Hepatocyte (in vitro differentiated cells): ENCODE results near the gene UPK3A. TPM values are rescaled to one million over a fixed set of nuclear protein-coding genes. Genes with fewer than 3 reads are reported as not detected.

Source experiments
- DNase-seq: peaks from one replicate; pipeline ENCODE4 v3.0.0-alpha.2; 2016; ENCODE audit warnings: low spot score
- H2AFZ ChIP-seq: fragments of 200-600 bp; sonication (generic); 2 replicates; pipeline ENCODE4 v1.6.0; 2016; ENCODE audit warnings: antibody characterized with exemption, mild to moderate bottlenecking
- H3K27ac ChIP-seq: fragments of 200-600 bp; sonication (generic); 2 replicates; pipeline ENCODE4 v1.5.1; 2016; ENCODE audit warnings: mild to moderate bottlenecking
- H3K27me3 ChIP-seq: fragments of 200-600 bp; sonication (generic); 2 replicates; pipeline ENCODE4 v1.6.1; 2016
- H3K36me3 ChIP-seq: fragments of 200-600 bp; sonication (generic); replicated peaks from 2 replicates; pipeline ENCODE4 v1.5.1; 2016; ENCODE audit warnings: low read depth; ENCODE audit not compliant: insufficient read depth
- H3K4me1 ChIP-seq: fragments of 200-600 bp; sonication (generic); 2 replicates; pipeline ENCODE4 v1.5.1; 2016; ENCODE audit warnings: mild to moderate bottlenecking, moderate library complexity; ENCODE audit not compliant: insufficient read depth
- H3K4me2 ChIP-seq: fragments of 200-600 bp; sonication (generic); 2 replicates; pipeline ENCODE4 v1.6.0; 2016
- H3K4me3 ChIP-seq: fragments of 200-600 bp; sonication (generic); 2 replicates; pipeline ENCODE4 v1.5.1; 2016; ENCODE audit warnings: mild to moderate bottlenecking
- H3K79me2 ChIP-seq: fragments of 200-600 bp; sonication (generic); 2 replicates; pipeline ENCODE4 v1.6.0; 2017; ENCODE audit warnings: mild to moderate bottlenecking
- H3K9me2 ChIP-seq: fragments of 200-600 bp; sonication (generic); replicated peaks from 2 replicates; pipeline ENCODE4 v1.6.0; 2017; ENCODE audit warnings: mild to moderate bottlenecking; ENCODE audit not compliant: insufficient read depth
- H3K9me3 ChIP-seq: fragments of 200-600 bp; sonication (generic); 2 replicates; pipeline ENCODE4 v1.5.1; 2016; ENCODE audit warnings: low read depth, mild to moderate bottlenecking
- H4K20me1 ChIP-seq: fragments of 200-600 bp; sonication (generic); 2 replicates; pipeline ENCODE4 v1.6.0; 2016; ENCODE audit warnings: mild to moderate bottlenecking; ENCODE audit not compliant: insufficient read depth, poor library complexity, severe bottlenecking
- EZH2 ChIP-seq: fragments of 200-600 bp; sonication (generic); IDR thresholded peaks from 2 replicates; pipeline ENCODE4 v1.6.1; 2016; ENCODE audit warnings: antibody characterized with exemption, mild to moderate bottlenecking, borderline replicate concordance
- EZH2phosphoT487 ChIP-seq: fragments of 200-600 bp; sonication (generic); IDR thresholded peaks from one replicate; pipeline ENCODE4 v1.6.1; 2018; ENCODE audit warnings: antibody characterized with exemption, mild to moderate bottlenecking, low read depth, moderate library complexity; ENCODE audit not compliant: unreplicated experiment, severe bottlenecking
- WGBS: methylation state at CpG from one replicate; pipeline ENCODE4 v1.1.6; 2016; ENCODE audit warnings: low lambda C conversion rate; ENCODE audit errors: missing lambda C conversion rate; 5-methylcytosine and 5-hydroxymethylcytosine counted together
- polyA plus RNA-seq: library from polyadenylated mRNA; unstranded; fragments of >200 nt; fragmentation: Nextera tagmentation; extraction: Ambion mirVana; gene quantifications from 2 replicates; pipeline ENCODE4 v1.2.1, GENCODE V29; 2016
- total RNA-seq: library from RNA; depleted of rRNA; stranded (reverse); fragments of >200 nt; gene quantifications from 2 replicates; pipeline ENCODE4 v1.2.3, GENCODE V29; 2014
- TF ChIP-seq, protein P1 (sequence below): fragments of 200-600 bp; sonication (generic); IDR thresholded peaks from 2 replicates; pipeline ENCODE4 v1.5.1; 2016; ENCODE audit warnings: antibody characterized with exemption, mild to moderate bottlenecking; ENCODE audit not compliant: poor library complexity

The UPK3A gene
- total and polyA plus RNA-seq, 2 experiments from 2014 or later = 14.9 to 41.8 TPM

DNA sequence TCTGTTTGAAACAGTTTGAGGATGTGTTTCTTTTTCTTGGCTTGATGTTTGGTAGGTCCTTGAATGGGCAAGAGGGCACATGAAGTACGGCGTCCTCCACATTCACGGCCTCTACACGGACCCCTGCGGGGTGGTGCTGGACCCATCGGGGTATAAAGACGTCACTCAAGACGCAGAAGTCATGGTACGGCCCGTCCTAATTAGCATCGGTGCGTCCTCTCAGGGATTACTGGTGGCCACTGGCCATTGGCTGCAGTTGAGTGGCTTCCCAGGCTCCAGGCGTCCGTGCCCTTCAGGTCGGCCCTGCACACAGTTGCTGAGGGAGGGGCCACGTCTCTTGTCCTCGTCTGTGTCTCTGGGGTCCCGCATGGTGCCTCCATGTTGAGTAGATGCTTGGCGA, 45.8 kb downstream of the UPK3A start:
- no peak overlapping the region for H3K4me2 ChIP-seq
- no peaks in the 10 kb centered on the region for H4K20me1 ChIP-seq
- WGBS = 96% methylated on average over 19 of the region's 19 CpGs
- H3K27ac ChIP-seq = no peak overlapping the region
- TF ChIP-seq EZH2 = no peak
- no peak for TF ChIP-seq EZH2phosphoT487
- TF ChIP-seq, protein P1, sequence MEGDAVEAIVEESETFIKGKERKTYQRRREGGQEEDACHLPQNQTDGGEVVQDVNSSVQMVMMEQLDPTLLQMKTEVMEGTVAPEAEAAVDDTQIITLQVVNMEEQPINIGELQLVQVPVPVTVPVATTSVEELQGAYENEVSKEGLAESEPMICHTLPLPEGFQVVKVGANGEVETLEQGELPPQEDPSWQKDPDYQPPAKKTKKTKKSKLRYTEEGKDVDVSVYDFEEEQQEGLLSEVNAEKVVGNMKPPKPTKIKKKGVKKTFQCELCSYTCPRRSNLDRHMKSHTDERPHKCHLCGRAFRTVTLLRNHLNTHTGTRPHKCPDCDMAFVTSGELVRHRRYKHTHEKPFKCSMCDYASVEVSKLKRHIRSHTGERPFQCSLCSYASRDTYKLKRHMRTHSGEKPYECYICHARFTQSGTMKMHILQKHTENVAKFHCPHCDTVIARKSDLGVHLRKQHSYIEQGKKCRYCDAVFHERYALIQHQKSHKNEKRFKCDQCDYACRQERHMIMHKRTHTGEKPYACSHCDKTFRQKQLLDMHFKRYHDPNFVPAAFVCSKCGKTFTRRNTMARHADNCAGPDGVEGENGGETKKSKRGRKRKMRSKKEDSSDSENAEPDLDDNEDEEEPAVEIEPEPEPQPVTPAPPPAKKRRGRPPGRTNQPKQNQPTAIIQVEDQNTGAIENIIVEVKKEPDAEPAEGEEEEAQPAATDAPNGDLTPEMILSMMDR = no peak
- H3K9me2 ChIP-seq = no peaks in the 10 kb centered on the region
- H3K79me2 ChIP-seq = no peaks in the 10 kb centered on the region
- no peak for DNase-seq
- H2AFZ ChIP-seq = no peak overlapping the region
- H3K9me3 ChIP-seq = no peaks in the 10 kb centered on the region
- no peak overlapping the region for H3K4me3 ChIP-seq
- H3K4me1 ChIP-seq = no peaks in the 10 kb centered on the region
- H3K36me3 ChIP-seq = no peaks in the 10 kb centered on the region
- H3K27me3 ChIP-seq = no peaks in the 10 kb centered on the region

- Histone ChIP-seq H3K79me2 (no peaks in the 10 kb centered on the region), H3K36me3 (no peaks in the 10 kb centered on the region), H3K4me3 (no peak overlapping the region), H4K20me1 (no peaks in the 10 kb centered on the region), H3K27me3 (no peaks in the 10 kb centered on the region), H3K9me2 (no peaks in the 10 kb centered on the region), H3K4me2 (no peak overlapping the region), H2AFZ (no peak overlapping the region), H3K27ac (no peak overlapping the region), H3K4me1 (peaks cover 2% of the 10 kb centered on the region), H3K9me3 (no peaks in the 10 kb centered on the region)
- TF ChIP-seq EZH2 = no peak
- TF ChIP-seq EZH2phosphoT487 = no peak
- TF ChIP-seq, protein P1 = no peak
- no peak for DNase-seq
- 93% methylated on average over 9 of the region's 9 CpGs for WGBS
These were observed 46.7 kb downstream of the UPK3A start for GRCh38 chr22:45331486-45331885.

DNA sequence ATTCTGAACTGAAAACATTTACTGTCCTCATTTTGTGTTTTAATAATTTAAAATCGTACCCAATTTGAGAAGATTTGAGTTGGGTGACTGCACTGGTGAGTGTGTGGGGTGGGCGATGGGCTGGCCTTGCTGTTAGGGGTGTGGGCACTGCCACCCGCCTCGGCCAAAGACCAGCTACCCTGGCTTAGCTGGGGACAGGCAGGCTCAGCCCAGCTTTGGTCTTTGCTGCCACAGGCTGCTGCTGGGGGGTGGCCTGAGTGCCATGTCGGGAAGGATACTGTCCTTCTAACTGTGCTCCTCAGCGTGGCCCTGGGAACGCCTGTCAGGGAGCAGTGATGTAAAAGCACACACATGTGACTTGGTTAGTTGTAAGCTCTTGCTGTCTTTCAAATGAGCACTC, 47.3 kb downstream of the UPK3A start:
- no peak overlapping the region for H3K4me3 ChIP-seq
- WGBS = 95% methylated on average over 7 of the region's 7 CpGs

More for the DNA sequence above, 47.3 kb downstream of the UPK3A start:
- no peak for TF ChIP-seq EZH2phosphoT487
- TF ChIP-seq, protein P1 = no peak
- no peaks in the 10 kb centered on the region for H3K79me2 ChIP-seq
- H3K9me2 ChIP-seq = no peaks in the 10 kb centered on the region
- H3K4me2 ChIP-seq = no peak overlapping the region
- H3K27me3 ChIP-seq = no peaks in the 10 kb centered on the region
- H4K20me1 ChIP-seq = no peaks in the 10 kb centered on the region
- no peaks in the 10 kb centered on the region for H3K9me3 ChIP-seq
- H3K27ac ChIP-seq = no peak overlapping the region
- DNase-seq = no peak
- H2AFZ ChIP-seq = no peak overlapping the region
- H3K4me1 ChIP-seq = peaks cover 6% of the 10 kb centered on the region
- H3K36me3 ChIP-seq = no peaks in the 10 kb centered on the region
